Mucosa of rectum (tissue), 2 donors: ENCODE measurements around the gene RHOXF2.
A peak's percentile ranks its signal among the peaks of the same experiment; 100 is the strongest.
"Not testable (repeated sequence)": the region's sequence is repeated elsewhere in the genome, so short reads cannot be mapped to it uniquely, and the experiment has no call there.

Source experiments
- H3K27ac ChIP-seq, 2 donors: one replicate each; pipeline ENCODE4 v1.7.0; 2013; ENCODE audit warnings: inconsistent platforms in 2 of 2, low read depth in 2 of 2, low read length in 2 of 2
- H3K27me3 ChIP-seq, 2 donors: one replicate each; pipeline ENCODE4 v1.7.0; 2013; ENCODE audit warnings: low read length in 2 of 2; ENCODE audit not compliant: control insufficient read depth in 2 of 2, insufficient read depth in 2 of 2
- H3K36me3 ChIP-seq, 2 donors: one replicate each; pipeline ENCODE4 v1.7.0; 2013; ENCODE audit warnings: low read length in 2 of 2; ENCODE audit not compliant: control insufficient read depth in 2 of 2, insufficient read depth in 2 of 2
- H3K4me1 ChIP-seq, 2 donors: one replicate each; pipeline ENCODE4 v1.7.0; 2013; ENCODE audit warnings: low read length in 2 of 2, mild to moderate bottlenecking in 1 of 2; ENCODE audit not compliant: control insufficient read depth in 2 of 2, insufficient read depth in 2 of 2
- H3K4me3 ChIP-seq, 2 donors: one replicate each; pipeline ENCODE4 v1.7.0; 2013; ENCODE audit warnings: low read length in 2 of 2
- H3K9ac ChIP-seq, 2 donors: one replicate each; pipeline ENCODE4 v1.7.0; 2013; ENCODE audit warnings: low read length in 2 of 2, low read depth in 1 of 2, mild to moderate bottlenecking in 1 of 2
- H3K9me3 ChIP-seq, 2 donors: one replicate each; pipeline ENCODE4 v1.7.0; 2013; ENCODE audit warnings: low read length in 2 of 2; ENCODE audit not compliant: control insufficient read depth in 2 of 2
- donor health status: healthy.
- donor health status: Normal muscosa, but diverticular disease.

RHOXF2 gene

DNA sequence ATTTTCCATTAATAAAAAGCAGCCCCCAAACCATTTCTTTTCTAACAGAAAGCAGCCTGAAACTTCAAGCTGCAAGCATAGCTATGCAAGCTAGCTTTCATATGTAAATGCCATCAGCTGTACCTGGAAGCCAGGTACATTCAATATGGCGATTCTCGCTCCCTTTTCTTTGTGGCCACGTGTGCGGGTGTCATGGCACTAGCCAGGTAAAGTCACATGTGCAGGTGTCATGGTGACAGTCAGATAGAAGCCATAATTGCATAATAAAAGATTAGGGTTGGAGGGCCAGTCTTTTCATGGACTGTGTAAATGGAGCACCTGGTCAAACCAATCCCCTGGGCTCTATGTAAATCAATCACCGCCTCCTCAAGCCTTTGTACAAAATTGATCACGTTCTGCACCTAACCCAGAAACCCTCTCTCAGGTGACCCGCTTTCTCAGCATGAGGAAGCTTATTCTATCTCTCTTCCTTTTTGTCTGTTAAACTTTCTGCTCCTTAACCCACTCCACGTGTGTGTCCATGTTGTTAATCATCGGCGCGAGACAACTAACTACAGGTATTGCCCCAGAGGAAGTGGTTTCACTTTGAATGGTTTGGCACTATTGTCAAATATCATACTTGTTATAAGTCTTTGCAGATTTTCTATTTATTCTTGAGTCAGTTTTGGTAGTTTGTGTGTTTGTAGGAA, 18.0 kb upstream of the RHOXF2 start:
- no peak overlapping the region for H3K27ac ChIP-seq
- H3K36me3 ChIP-seq = no peaks in the 10 kb centered on the region
- H3K9me3 ChIP-seq = no peaks in the 10 kb centered on the region
- peaks cover 0 to 2% of the 10 kb centered on the region in 2 donors for H3K27me3 ChIP-seq
- H3K4me3 ChIP-seq = no peak overlapping the region
- H3K4me1 ChIP-seq = no peaks in the 10 kb centered on the region
- no peak overlapping the region for H3K9ac ChIP-seq

DNA sequence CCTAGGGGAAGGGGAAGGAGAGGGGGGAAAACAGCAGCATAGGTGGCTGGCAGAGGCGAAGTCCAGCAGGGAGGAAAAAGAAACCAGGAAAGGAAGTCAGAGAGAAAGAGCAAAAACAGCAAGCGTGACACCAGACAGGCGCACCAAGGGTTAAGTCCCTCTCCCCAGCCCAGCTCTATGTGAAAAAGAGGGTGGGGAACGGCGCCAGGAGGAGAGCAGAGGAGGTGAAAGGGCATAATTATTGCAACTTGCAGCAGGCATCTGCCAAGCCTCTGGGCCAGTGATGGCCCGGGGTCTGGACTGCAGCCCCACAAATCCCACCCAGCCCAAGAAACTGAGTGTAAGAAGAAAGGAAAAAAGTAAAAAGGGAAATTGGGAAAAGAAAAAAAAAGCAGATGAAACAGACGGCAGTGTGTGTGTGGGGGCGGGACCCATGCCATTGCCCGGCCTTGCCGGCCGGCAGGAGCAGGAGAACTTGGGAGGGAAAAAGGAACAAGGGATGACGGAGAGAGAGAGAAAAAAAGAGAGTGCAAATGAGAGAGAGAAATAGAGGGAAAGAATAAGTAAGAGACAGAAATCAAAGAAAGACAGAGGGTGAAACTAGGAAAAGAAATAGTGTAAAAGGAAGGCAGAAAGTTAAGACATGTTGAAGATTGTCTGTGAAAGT, 14.1 kb upstream of the RHOXF2 start:
- H3K27me3 ChIP-seq = peaks cover 0 to 2% of the 10 kb centered on the region in 2 donors
- peak overlapping the region in 1 of 2 donors; percentile 30 for H3K4me3 ChIP-seq
- H3K27ac ChIP-seq = no peak overlapping the region

GRCh38 chrX:120145295-120145925, 13.0 kb upstream of the RHOXF2 start:
- no peaks in the 10 kb centered on the region for H3K36me3 ChIP-seq
- no peak overlapping the region for H3K9ac ChIP-seq
- no peak overlapping the region for H3K27ac ChIP-seq
- no peak overlapping the region for H3K4me3 ChIP-seq
- H3K27me3 ChIP-seq = peaks cover 0 to 2% of the 10 kb centered on the region in 2 donors
- peaks cover 0 to 7% of the 10 kb centered on the region in 2 donors for H3K9me3 ChIP-seq
- H3K4me1 ChIP-seq = no peaks in the 10 kb centered on the region

More for the DNA sequence above, 14.1 kb upstream of the RHOXF2 start:
- peaks cover 0 to 7% of the 10 kb centered on the region in 2 donors for H3K9me3 ChIP-seq
- H3K9ac ChIP-seq = no peak overlapping the region
- no peaks in the 10 kb centered on the region for H3K4me1 ChIP-seq
- no peaks in the 10 kb centered on the region for H3K36me3 ChIP-seq

DNA sequence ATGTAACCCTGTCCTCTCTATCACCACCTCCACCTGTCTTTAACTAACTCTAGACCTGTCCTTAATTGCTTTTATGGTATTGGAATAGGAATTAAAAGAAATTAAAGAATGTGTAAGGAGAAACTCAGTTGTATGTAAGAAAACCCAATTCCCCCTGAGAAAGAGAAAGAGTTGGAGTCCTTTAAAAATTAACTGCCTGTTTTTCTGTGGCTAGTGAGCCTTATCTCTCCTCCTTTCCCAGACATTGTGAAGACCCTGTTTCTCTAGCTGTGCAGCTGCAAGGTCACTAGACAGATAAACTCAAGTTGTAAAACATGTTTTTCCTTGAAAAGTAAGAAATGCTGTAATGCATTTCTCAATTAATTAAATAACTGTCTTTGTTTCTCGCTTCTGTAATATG, 12.1 kb upstream of the RHOXF2 start:
- H3K9ac ChIP-seq, H3K27ac ChIP-seq, H3K36me3 ChIP-seq, H3K27me3 ChIP-seq, H3K4me1 ChIP-seq, H3K4me3 ChIP-seq, H3K9me3 ChIP-seq: not testable (repeated sequence)

GRCh38 chrX:120147537-120147936, 10.9 kb upstream of the RHOXF2 start:
- no peak overlapping the region for H3K9ac ChIP-seq
- no peak overlapping the region for H3K27ac ChIP-seq
- H3K4me1 ChIP-seq = no peaks in the 10 kb centered on the region
- H3K36me3 ChIP-seq = no peaks in the 10 kb centered on the region
- no peak overlapping the region for H3K4me3 ChIP-seq
- H3K27me3 ChIP-seq = peaks cover 0 to 2% of the 10 kb centered on the region in 2 donors
- H3K9me3 ChIP-seq = peaks cover 0 to 7% of the 10 kb centered on the region in 2 donors

GRCh38 chrX:120150109-120150744, 8.2 kb upstream of the RHOXF2 start:
- not testable (repeated sequence) for H3K4me3 ChIP-seq, H3K36me3 ChIP-seq, H3K4me1 ChIP-seq, H3K9ac ChIP-seq, H3K9me3 ChIP-seq, H3K27me3 ChIP-seq, H3K27ac ChIP-seq

- not testable (repeated sequence) for H3K9ac ChIP-seq, H3K4me1 ChIP-seq, H3K27me3 ChIP-seq, H3K27ac ChIP-seq, H3K4me3 ChIP-seq, H3K9me3 ChIP-seq, H3K36me3 ChIP-seq
Observed at GRCh38 chrX:120159086-120159485, 673 bp downstream of the RHOXF2 start.

DNA sequence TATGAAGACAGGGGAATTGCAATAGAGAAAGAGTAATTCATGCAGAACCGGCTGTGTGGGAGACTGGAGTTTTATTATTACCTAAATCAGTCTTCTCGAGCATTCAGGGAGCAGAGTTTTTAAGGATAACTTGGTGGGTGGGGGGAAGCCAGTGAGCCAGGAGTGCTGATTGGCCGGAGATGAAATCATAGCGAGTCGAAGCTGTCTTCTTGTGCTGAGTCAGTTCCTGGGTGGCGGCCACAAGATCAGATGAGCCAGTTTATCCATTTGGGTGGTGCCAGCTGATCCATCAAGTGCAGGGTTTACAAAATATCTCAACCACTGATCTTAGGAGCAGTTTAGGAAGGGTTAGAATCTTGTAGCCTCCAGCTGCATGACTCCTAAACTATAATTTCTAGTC, 34.8 kb downstream of the RHOXF2 start:
- not testable (repeated sequence) for H3K27me3 ChIP-seq, H3K4me1 ChIP-seq, H3K9ac ChIP-seq, H3K36me3 ChIP-seq, H3K27ac ChIP-seq, H3K9me3 ChIP-seq, H3K4me3 ChIP-seq

DNA sequence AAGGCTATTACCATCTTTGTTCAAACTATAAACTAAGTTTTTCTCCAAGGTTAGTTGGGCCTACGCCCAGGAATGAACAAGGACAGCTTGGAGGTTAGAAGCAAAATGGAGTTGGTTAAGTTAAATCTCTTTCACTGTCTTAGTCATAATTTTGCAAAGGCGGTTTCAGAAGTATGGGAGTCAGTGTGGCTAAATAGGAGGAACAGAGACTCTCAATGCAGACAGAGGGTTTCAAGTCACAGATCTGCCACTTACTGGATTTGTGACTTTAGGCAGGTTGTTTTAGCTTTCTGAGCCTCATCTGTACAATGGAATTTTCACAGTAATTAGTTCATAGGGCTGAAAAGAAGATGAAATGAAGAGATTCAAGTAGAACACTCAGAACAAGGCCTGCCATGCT, 35.3 kb downstream of the RHOXF2 start:
- H3K9ac ChIP-seq, H3K27ac ChIP-seq, H3K27me3 ChIP-seq, H3K9me3 ChIP-seq, H3K4me1 ChIP-seq, H3K36me3 ChIP-seq, H3K4me3 ChIP-seq: not testable (repeated sequence)

- H3K27me3 ChIP-seq, H3K4me1 ChIP-seq, H3K36me3 ChIP-seq, H3K4me3 ChIP-seq, H3K27ac ChIP-seq, H3K9me3 ChIP-seq, H3K9ac ChIP-seq: not testable (repeated sequence)
Observed at GRCh38 chrX:120195786-120196185, 37.4 kb downstream of the RHOXF2 start.
